Spleen (tissue), 11 donors: ENCODE results near the gene TJP3. TPM values are rescaled to one million over a fixed set of nuclear protein-coding genes. Genes with fewer than 3 reads are reported as not detected.

Experiments
- DNase-seq: peaks from one replicate; pipeline ENCODE4 v3.0.0-alpha.2; 2020
- H3K27ac ChIP-seq, 8 donors: fragments of 200-600 bp; sonication (generic) in 7 of 8; 1 replicate in 4 of 8; 2 replicates in 4 of 8; pipeline versions ENCODE4 v1.5.0 to v1.8.0; 2016 to 2021; ENCODE audit warnings: inconsistent platforms in 4 of 8, mild to moderate bottlenecking in 4 of 8, moderate library complexity in 1 of 8
- H3K27me3 ChIP-seq, 7 donors: fragments of 200-600 bp; sonication (generic) in 6 of 7; replicated peaks in 1 of 7; 1 replicate in 4 of 7; 2 replicates in 3 of 7; pipeline versions ENCODE4 v1.5.0 to v1.8.0; 2016 to 2021; ENCODE audit warnings: inconsistent platforms in 3 of 7, mild to moderate bottlenecking in 1 of 7
- H3K36me3 ChIP-seq, 6 donors: fragments of 200-600 bp; sonication (generic) in 5 of 6; 1 replicate in 4 of 6; 2 replicates in 2 of 6; pipeline versions ENCODE4 v1.5.0 to v1.8.0; 2016 to 2021; ENCODE audit warnings: inconsistent platforms in 2 of 6
- H3K4me1 ChIP-seq, 6 donors: fragments of 200-600 bp; sonication (generic) in 5 of 6; 1 replicate in 3 of 6; 2 replicates in 3 of 6; pipeline versions ENCODE4 v1.5.0 to v1.8.0; 2016 to 2021; ENCODE audit warnings: inconsistent platforms in 3 of 6
- H3K4me3 ChIP-seq, 8 donors: fragments of 200-600 bp; sonication (generic) in 7 of 8; 1 replicate in 4 of 8; 2 replicates in 4 of 8; pipeline versions ENCODE4 v1.5.0 to v1.8.0; 2016 to 2021; ENCODE audit warnings: inconsistent platforms in 4 of 8, mild to moderate bottlenecking in 4 of 8, moderate library complexity in 2 of 8
- H3K9me3 ChIP-seq, 8 donors: fragments of 200-600 bp; sonication (generic) in 7 of 8; 1 replicate in 4 of 8; 2 replicates in 4 of 8; pipeline versions ENCODE4 v1.5.0 to v1.8.0; 2016 to 2021; ENCODE audit warnings: inconsistent platforms in 4 of 8
- CTCF ChIP-seq, 11 experiments: fragments of 200-600 bp in 7 of 11; fragments of 450-650 bp in 4 of 11; sonication (generic) in 4 of 11; IDR thresholded peaks in 8 of 11; conservative IDR thresholded peaks in 3 of 11; 1 replicate in 7 of 11; 2 replicates in 4 of 11; pipeline versions ENCODE4 v1.4.0 to v1.8.0; 2016 to 2021; ENCODE audit warnings: antibody characterized with exemption in 11 of 11, inconsistent platforms in 4 of 11, mild to moderate bottlenecking in 1 of 11
- POLR2A ChIP-seq, 3 donors: fragments of 450-650 bp; IDR thresholded peaks; one replicate each; pipeline ENCODE4 v1.5.1; 2017; ENCODE audit warnings: antibody characterized with exemption in 3 of 3, mild to moderate bottlenecking in 1 of 3
- POLR2AphosphoS5 ChIP-seq, 3 donors: sonication (generic); formaldehyde crosslinking; IDR thresholded peaks; one replicate each; pipeline ENCODE4 v1.5.1; 2017; ENCODE audit warnings: antibody characterized with exemption in 3 of 3
- WGBS, 5 donors: extraction: QIAGEN DNeasy Blood & Tissue Kit in 3 of 5; methylation state at CpG; one replicate each; pipeline versions ENCODE4 v1.1.5 to v1.1.7; 2013 to 2018; 5-methylcytosine and 5-hydroxymethylcytosine counted together
- intact Hi-C: fragments of 100-400 bp; cut with DNase I; formaldehyde crosslinking; loops from one replicate; pipeline ENCODE4 v1.15.0; 2023; ENCODE audit warnings: low total_unique reads
- polyA plus RNA-seq, 3 donors: library from polyadenylated mRNA; stranded (reverse); fragments of 200-250 nt; gene quantifications; one replicate each; pipeline ENCODE4 v1.2.1, GENCODE V29; 2013
- total RNA-seq, 7 donors: library from RNA; depleted of rRNA in 3 of 7; stranded (reverse); fragments of >200 nt in 3 of 7; fragmentation: NEBNext Ultra II Directional in 4 of 7; extraction: Animal tissue kit (Norgen Biotek cat#: 25700) in 4 of 7; gene quantifications; one replicate each; pipeline versions ENCODE4 v1.1.0 to v1.2.1, GENCODE V29; 2016 to 2021
- donor health status: healthy with polysubstance abuse.
- donor health status: DM: no; HTN: no; CAD: no; lungs with moderate emphysema.
- donor health status: DM: no; HTN: no; CAD: no.
- donor health status: Bipolar disorder and iron deficiency.
- donor health status: healthy.
- donor health status: DM: no; HTN: no; CAD: no.
- donor health status: DM: yes; HTN: yes; CAD: no.

TJP3 gene
- total and polyA plus RNA-seq, 10 donors: 0.39 to 9.0 (median 2.3) TPM

DNA sequence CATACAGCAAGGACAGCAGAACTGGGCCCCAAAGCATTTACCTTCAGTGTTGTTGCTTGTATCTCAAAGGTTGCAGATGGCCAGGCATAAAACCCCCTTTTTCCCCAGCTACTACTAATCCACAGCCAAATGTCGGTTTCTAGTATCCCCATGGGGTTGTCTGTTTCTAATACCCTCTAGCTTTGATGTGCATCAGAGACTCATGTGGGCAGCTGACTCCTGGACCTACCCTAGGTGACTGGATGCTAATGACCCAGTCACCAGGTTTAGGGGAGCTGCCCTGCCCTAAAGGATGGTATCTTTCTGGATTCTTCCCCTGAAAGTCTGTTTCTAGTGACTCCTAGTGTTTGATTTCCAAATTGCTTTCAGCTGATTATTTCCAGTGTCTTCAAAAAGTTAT is 23.9 kb downstream of the TJP3 start:
- H3K27ac ChIP-seq: no peak overlapping the region
- no peak for TF ChIP-seq CTCF (IDR thresholded peaks at IDR 0.05 in 8 of 11, conservative IDR thresholded peaks at IDR 0.05 in 3 of 11)
- no peak for TF ChIP-seq POLR2A (IDR thresholded peaks at IDR 0.05)
- TF ChIP-seq POLR2AphosphoS5 (IDR thresholded peaks at IDR 0.05): no peak
- intact Hi-C loops: no loop called here
- no peak for DNase-seq
- H3K27me3 ChIP-seq: peaks cover 0 to 9% (median 0%) of the 10 kb centered on the region in 7 donors
- peaks cover 0 to 6% (median 0%) of the 10 kb centered on the region in 6 donors for H3K36me3 ChIP-seq
- H3K4me3 ChIP-seq: no peak overlapping the region
- WGBS, 5 donors: 80 to 93% (median 89%) methylated on average over 1 of the region's 1 CpG
- H3K9me3 ChIP-seq: no peaks in the 10 kb centered on the region
- no peaks in the 10 kb centered on the region for H3K4me1 ChIP-seq

GRCh38 chr19:3733549-3734309 is 25.5 kb downstream of the TJP3 start:
- Histone ChIP-seq H3K4me1 (no peaks in the 10 kb centered on the region), H3K27ac (no peak overlapping the region), H3K36me3 (peaks cover 0 to 10% (median 0%) of the 10 kb centered on the region in 6 donors), H3K9me3 (no peaks in the 10 kb centered on the region), H3K4me3 (no peak overlapping the region), H3K27me3 (peaks cover 0 to 19% (median 0%) of the 10 kb centered on the region in 7 donors)
- no peak for TF ChIP-seq CTCF (IDR thresholded peaks at IDR 0.05 in 8 of 11, conservative IDR thresholded peaks at IDR 0.05 in 3 of 11)
- TF ChIP-seq POLR2AphosphoS5 (IDR thresholded peaks at IDR 0.05): no peak
- no peak for TF ChIP-seq POLR2A (IDR thresholded peaks at IDR 0.05)
- WGBS, 5 donors: 79 to 82% (median 81%) methylated on average over 20 of the region's 20 CpGs
- DNase-seq: no peak
- intact Hi-C loops: no loop called here

GRCh38 chr19:3734310-3734600 is 26.1 kb downstream of the TJP3 start:
- no peak for TF ChIP-seq POLR2A (IDR thresholded peaks at IDR 0.05)
- TF ChIP-seq POLR2AphosphoS5 (IDR thresholded peaks at IDR 0.05): no peak
- TF ChIP-seq CTCF (IDR thresholded peaks at IDR 0.05 in 8 of 11, conservative IDR thresholded peaks at IDR 0.05 in 3 of 11): no peak
- Histone ChIP-seq H3K36me3 (peaks cover 0 to 10% (median 0%) of the 10 kb centered on the region in 6 donors), H3K9me3 (no peaks in the 10 kb centered on the region), H3K4me1 (no peaks in the 10 kb centered on the region), H3K27me3 (peaks cover 0 to 19% (median 0%) of the 10 kb centered on the region in 7 donors), H3K4me3 (no peak overlapping the region), H3K27ac (no peak overlapping the region)
- WGBS, 5 donors: 82 to 96% (median 92%) methylated on average over 14 of the region's 14 CpGs
- intact Hi-C loops: no loop called here
- no peak for DNase-seq

DNA sequence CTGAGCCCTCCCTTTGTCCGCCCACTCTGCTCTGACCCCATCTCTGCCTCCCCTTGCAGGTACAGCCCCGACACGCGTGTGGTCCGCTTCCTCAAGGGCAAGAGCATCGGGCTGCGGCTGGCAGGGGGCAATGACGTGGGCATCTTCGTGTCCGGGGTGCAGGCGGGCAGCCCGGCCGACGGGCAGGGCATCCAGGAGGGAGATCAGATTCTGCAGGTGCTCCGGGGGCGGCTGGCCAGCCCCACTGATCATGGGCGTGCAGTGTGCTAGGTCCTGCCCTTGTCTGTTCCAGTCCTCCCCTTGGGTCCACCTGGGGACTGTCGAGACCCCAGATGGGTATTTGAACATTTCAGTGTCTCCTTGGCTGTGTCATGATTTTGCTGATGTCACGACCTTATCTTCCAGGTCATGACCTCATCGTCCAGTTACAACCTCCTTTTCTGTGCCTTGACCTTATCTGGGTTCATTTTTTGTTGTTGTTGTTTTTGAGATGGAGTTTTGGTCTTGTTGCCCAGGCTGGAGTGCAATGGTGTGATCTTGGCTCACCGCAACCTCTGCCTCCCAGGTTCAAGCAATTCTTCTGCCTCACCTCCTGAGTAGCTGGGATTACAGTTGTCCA is 28.0 kb downstream of the TJP3 start:
- Histone ChIP-seq H3K27ac (no peak overlapping the region), H3K36me3 (peaks cover 0 to 10% (median 0%) of the 10 kb centered on the region in 6 donors), H3K4me1 (no peaks in the 10 kb centered on the region), H3K9me3 (no peaks in the 10 kb centered on the region), H3K4me3 (no peak overlapping the region), H3K27me3 (peaks cover 0 to 19% (median 0%) of the 10 kb centered on the region in 7 donors)
- no peak for DNase-seq
- intact Hi-C loops: no loop called here
- 76 to 89% (median 86%) methylated on average over 19 to 21 of the region's 21 CpGs for WGBS, 5 donors
- TF ChIP-seq POLR2AphosphoS5 (IDR thresholded peaks at IDR 0.05) (no peak), CTCF (IDR thresholded peaks at IDR 0.05 in 8 of 11, conservative IDR thresholded peaks at IDR 0.05 in 3 of 11) (no peak), POLR2A (IDR thresholded peaks at IDR 0.05) (no peak)
